Activated T-cell treated with anti-CD3 and anti-CD28 coated beads for 4 hours (primary cell): ENCODE results near the gene COP1.
"Not testable (repeated sequence)": the region's sequence is repeated elsewhere in the genome, so short reads cannot be mapped to it uniquely, and the experiment has no call there.

ENCODE experiments used
- DNase-seq: peaks from one replicate; pipeline ENCODE4 v3.0.0-alpha.2; 2020

Gene COP1

DNA sequence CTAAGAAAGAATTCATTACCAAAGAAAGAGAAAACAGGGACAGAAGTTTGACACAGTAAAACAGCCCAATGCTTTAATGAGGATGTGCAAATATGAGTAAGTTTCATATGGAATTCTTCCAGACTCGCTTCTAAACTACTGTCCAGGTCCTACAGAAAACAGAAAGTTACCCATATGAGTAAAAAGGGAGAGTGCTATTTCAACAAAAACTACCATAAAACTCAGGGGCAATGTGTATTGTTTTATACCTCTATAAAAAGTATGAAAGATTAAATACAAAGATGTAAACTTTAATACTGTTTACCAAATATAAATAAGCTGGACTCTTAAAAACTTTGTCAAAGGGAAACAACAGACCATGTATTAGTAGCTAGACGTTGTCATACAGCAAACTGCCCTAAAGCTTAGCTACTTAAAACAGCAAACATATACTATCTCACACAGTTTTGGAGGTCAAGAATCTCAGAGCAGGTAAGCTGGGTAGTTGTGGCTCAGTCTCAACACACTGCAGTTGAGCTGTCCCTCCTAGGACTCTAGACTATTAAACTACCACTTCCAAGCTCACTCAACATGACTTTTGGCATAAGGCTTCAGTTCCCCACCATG lies 174.9 kb downstream of the COP1 start:
- no peak for DNase-seq

DNA sequence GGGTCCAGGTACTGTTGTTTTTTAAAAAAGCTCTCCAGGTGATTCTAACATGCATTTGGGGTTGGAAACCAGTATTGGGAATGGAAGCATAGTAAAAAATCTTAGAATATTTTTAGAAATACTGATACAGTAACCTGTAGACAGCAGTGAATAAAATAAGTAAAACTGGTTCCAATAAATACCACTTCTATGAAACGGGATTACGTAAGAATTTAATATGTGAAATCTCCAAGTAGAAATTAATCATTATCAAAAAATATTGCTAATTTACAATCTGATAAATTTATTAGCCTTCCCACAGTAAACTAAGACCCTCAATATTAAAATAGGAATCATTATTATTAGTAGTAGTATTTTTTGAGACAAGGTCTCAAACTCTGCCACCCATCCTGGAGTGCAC lies 177.5 kb downstream of the COP1 start:
- DNase-seq = no peak

DNA sequence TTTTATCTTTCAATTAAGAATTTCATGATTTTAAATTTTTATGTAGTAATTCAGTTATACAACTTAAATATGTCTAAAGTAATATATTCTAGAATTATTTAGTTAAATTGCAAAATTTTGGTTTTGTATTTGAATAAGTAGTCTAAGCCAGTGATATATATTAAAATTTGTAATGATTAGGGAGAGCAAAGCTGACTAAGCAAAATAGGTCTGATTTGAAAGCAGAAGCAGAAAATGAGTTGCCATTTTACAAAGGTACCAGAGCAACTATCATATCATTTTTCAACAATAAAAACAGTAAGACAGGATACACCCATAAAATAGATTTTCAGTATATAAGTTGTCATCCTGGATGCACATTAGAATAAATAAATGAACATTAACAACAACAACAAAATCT lies 177.9 kb downstream of the COP1 start:
- DNase-seq = no peak

GRCh38 chr1:176027934-176028333 lies 179.2 kb downstream of the COP1 start:
- not testable (repeated sequence) for DNase-seq

DNA sequence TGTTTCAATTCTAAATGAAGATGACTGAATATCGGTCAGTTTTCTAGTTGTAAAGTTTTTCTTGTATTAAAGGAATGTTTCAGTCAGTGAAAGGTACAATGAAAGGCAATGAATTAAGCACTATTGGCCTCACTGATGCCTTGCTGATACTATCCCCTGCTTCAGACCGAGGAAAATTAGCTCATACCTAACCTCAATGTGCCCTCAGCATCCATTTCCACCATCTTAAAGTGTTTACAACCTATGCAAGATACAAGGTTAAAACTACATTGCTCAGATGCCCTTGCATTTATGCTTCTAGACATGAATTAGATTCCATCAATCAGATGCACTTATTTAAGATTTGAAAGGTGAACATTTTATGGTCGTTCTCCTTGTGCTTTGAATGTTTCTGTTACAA lies 184.5 kb downstream of the COP1 start:
- DNase-seq = no peak

GRCh38 chr1:176017722-176018121 lies 189.4 kb downstream of the COP1 start:
- DNase-seq = no peak

DNA sequence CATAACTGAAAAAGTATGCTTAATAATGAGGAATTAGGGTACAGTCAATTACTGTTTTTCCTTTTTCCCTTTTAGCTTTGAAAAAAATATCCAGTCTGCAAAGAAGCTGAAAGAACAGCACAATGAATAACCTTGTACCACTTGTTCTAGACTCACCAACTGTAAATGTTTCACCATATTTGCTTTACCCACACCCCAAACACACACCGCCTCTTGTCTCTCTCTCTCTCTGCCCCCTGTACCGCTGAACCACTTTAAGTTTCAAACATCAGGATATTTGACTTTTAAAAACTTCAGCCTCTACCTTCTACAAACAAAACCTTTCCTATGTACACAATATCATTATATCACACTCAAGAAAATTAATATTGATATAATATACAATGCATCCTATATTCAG lies 197.1 kb downstream of the COP1 start:
- no peak for DNase-seq

DNA sequence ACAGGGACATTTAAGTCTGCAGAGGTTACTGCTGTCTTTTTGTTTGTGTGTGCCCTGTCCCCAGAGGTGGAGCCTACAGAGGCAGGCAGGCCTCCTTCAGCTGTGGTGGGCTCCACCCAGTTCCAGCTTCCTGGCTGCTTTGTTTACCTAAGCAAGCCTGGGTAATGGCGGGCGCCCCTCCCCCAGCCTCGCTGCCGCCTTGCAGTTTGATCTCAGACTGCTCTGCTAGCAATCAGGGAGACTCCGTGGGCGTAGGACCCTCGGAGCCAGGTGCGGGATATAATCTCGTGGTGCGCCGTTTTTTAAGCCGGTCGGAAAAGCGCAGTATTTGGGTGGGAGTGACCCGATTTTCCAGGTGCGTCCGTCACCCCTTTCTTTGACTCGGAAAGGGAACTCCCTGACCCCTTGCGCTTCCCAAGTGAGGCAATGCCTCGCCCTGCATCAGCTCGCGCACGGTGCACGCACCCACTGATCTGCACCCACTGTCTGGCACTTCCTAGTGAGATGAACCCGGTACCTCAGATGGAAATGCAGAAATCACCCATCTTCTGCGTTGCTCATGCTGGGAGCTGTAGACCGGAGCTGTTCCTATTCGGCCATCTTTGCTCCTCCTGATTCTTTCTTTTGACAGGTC lies 199.2 kb downstream of the COP1 start:
- DNase-seq = not testable (repeated sequence)

GRCh38 chr1:175994660-175995059 lies 212.4 kb downstream of the COP1 start:
- DNase-seq = not testable (repeated sequence)

- DNase-seq = not testable (repeated sequence)
Measured at GRCh38 chr1:175992825-175993224, 214.3 kb downstream of the COP1 start.

GRCh38 chr1:175992202-175992601 lies 214.9 kb downstream of the COP1 start:
- not testable (repeated sequence) for DNase-seq

GRCh38 chr1:175984813-175985212 lies 222.3 kb downstream of the COP1 start:
- no peak for DNase-seq

DNA sequence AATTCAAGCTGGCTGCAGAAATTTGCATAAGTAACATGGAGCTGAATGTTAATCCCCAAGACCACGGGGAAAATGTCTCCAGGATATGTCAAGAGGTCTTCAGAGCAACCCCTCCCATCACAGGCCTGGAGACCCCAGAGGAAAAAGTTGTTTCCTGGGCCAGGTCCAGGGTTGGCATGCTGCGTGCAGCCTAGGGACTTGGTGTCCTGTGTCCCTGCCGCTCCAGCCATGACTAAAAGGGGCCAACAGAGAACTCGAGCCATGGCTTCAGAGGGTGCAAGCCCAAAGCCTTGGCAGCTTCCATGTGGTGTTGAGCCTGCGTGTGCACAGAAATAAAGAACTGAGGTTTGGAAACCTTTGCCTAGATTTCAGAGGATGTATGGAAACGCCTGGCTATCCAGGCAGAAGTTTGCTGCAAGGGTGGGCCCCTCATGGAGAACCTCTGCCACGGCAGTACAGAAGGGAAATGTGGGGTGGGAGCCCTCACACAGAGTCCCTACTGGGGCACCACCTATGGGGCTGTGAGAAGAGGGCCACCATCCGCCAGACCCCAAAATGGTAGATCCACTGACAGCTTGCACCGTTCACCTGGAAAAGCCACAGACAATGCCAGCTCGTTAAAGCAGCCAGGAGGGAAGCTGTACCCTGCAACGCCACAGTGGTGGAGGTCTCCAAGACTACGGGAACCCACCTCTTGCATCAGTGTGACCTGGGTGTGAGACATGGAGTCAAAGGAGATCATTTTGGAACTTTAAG lies 222.9 kb downstream of the COP1 start:
- no peak for DNase-seq

DNA sequence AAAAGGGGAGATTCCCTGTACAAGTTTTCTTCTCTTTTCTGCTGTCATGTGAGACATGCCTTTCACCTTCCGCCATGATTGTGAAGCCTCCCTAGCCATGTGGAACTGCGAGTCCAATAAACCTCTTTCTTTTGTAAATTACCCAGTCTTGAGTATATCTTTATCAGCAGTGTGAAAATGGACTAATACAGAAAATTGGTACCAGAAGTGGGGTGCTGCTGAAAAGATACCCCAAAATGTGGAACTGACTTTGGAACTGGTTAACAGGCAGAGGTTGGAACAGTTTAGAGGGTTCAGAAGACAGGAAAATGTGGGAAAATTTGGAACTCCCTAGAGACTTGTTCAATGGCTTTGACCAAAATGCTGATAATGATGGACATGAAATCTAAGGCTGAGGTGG lies 223.7 kb downstream of the COP1 start:
- DNase-seq = not testable (repeated sequence)

DNA sequence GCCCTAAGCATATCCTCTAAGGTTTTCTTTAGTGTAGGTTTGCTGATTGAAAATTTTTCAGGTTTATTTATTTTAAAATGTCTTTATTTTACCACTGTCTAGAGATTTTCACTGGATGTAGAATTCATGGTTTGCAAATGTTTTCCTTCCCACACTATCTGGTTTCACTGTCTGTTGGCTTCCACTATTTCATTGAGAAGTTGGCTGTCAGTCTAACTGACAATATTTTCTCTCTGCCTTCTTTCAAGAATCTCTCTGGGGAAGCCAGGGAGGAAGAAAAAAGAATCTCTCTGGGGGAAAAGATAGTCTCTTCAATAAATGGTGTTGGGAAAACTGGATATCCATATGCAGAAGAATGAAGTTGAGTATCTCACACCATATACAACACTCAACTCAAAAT lies 226.0 kb downstream of the COP1 start:
- no peak for DNase-seq

DNA sequence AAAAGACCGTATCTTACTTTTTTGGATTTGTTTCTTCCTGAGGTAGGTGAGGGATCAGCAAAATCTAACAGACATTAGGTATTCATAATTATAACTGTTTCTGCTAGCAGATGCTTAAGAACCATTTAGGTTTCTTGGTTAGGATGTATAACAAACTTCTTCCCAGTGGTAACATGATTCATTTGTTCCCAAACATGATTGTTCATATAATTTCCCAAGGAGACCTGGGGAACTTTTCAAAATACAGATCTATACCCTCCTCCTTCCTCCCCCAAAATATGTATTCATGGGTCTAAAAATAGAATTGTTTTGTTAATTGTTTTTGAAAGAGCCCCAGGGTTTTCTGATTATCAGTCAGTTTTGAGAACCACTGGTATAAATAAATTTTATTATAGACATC lies 228.2 kb downstream of the COP1 start:
- no peak for DNase-seq

- DNase-seq = no peak
Measured at GRCh38 chr1:175978476-175978875, 228.6 kb downstream of the COP1 start.

- DNase-seq = no peak
Measured at GRCh38 chr1:175976865-175977642, 230.0 kb downstream of the COP1 start.

- no peak for DNase-seq
Measured at GRCh38 chr1:175969231-175969630, 237.9 kb downstream of the COP1 start.

DNA sequence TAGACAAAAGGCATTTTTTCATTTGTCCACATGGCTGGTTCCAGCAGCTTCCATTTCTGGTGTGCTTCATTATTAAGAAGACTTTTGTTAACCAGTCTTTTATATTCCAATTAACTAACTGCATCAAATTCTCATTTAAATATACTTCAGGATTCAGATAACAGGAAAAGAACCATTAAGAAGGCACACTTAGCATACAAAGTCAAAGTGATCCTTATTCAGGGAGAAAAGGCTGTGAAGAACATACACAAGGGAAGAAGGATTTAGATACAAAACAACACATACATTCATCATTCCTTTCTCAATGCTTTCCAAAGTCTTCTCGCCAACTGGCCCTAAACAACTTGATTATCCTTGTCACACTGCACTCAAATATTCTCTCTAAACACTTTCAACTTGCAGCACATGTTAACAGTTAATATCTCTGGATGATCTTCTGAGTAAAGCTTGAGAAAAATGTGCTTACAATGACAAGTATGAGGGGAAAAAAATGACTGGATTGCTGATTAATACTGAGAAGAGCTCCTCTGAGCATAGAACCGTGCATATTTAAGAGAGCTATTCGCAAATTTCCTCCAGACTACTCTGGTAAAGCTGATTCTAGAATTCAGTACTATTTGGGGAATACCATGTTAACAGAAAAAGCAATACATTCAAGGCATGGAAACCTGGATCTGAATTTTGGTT lies 238.5 kb downstream of the COP1 start:
- DNase-seq = no peak

- DNase-seq = no peak
Measured at GRCh38 chr1:175963740-175964139, 243.3 kb downstream of the COP1 start.

- no peak for DNase-seq
Measured at GRCh38 chr1:175960169-175960568, 246.9 kb downstream of the COP1 start.

GRCh38 chr1:175951627-175952026 lies 255.5 kb downstream of the COP1 start:
- DNase-seq = no peak
